LNCAP (cell line): ENCODE results near the gene DCUN1D2.

Source experiments
- TF ChIP-seq, protein P1 (sequence below): fragments of 450-650 bp; IDR thresholded peaks from 2 replicates; pipeline ENCODE4 v1.5.1; 2017; ENCODE audit warnings: mild to moderate bottlenecking

DCUN1D2 gene

GRCh38 chr13:113417836-113418721, 72.4 kb downstream of the DCUN1D2 start:
- TF ChIP-seq, protein P1, sequence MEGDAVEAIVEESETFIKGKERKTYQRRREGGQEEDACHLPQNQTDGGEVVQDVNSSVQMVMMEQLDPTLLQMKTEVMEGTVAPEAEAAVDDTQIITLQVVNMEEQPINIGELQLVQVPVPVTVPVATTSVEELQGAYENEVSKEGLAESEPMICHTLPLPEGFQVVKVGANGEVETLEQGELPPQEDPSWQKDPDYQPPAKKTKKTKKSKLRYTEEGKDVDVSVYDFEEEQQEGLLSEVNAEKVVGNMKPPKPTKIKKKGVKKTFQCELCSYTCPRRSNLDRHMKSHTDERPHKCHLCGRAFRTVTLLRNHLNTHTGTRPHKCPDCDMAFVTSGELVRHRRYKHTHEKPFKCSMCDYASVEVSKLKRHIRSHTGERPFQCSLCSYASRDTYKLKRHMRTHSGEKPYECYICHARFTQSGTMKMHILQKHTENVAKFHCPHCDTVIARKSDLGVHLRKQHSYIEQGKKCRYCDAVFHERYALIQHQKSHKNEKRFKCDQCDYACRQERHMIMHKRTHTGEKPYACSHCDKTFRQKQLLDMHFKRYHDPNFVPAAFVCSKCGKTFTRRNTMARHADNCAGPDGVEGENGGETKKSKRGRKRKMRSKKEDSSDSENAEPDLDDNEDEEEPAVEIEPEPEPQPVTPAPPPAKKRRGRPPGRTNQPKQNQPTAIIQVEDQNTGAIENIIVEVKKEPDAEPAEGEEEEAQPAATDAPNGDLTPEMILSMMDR = no peak

DNA sequence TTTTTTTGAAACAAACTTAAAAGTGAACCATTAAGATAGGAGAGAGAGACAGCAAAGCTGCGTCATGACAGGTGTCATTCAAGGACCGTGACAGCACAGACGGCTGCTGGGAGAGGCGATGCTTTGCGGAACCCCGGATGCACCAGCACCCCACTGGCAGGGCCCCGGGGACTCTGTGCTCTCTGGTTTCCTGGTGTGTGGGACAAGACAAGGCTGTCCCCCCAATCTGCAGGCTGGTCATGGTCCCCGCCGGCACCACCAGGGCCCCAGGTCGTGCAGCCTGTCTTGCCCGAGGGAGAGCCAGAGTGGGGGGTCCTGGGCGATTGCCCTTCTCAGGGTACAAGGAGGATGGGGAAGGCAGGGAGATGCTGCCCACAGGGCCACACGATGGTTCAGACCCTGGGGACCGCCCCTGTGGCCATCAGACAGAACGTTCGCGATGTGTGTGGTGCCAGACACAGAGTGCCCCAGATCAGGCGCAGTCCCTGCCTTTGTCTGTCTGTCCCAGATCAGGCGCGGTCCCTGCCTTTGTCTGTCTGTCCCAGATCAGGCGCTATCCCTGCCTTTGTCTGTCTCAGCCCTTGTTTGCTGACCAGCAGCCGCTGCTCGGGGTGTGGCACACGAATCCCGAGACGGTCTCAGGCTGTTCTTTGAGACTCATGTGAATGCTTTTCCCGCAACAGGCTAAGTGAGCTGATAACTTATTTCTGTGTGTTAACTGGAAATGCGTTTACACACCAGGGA, 73.3 kb downstream of the DCUN1D2 start:
- TF ChIP-seq, protein P1 = no peak

DNA sequence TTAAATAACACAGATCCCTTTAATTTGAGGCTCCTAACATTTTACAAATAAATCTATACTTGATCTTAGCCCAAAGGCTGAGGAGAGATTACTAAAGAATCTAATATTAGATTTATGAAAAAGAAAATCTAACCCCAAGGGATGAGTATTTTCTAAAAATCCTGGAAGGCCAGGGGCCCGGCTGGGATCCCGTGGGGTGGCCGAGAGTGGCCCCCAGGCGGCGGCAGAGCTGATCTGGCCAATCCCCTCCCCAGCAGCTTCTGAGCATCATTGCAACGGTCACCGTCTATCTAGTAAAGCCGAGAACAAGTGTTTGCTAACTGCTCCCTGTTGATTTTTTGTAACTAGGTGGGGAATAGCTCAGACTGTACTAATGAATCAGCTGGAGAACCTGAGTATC, 74.7 kb downstream of the DCUN1D2 start:
- TF ChIP-seq, protein P1 = no peak

DNA sequence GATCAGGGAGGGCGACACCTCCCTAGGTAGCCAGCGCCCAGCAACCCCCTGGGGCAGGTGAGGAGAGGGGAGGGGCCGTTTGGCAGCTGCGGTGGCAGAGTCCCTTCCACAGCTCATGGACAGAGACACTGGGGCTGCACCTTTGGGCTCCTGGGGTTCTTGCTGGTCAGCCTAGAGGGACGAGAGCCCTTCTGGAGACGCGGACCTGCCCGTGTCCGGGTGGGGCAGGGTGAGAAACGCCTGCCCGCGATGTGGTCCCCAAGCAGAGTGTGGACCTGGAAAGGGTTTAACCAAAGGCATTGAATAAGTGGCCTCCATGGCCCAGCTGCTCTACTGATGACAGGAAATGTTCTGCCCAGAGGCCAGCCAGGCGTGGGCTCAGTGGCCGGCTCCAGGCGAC, 75.5 kb downstream of the DCUN1D2 start:
- TF ChIP-seq, protein P1 = no peak

GRCh38 chr13:113414335-113414734, 76.2 kb downstream of the DCUN1D2 start:
- TF ChIP-seq, protein P1 = no peak

DNA sequence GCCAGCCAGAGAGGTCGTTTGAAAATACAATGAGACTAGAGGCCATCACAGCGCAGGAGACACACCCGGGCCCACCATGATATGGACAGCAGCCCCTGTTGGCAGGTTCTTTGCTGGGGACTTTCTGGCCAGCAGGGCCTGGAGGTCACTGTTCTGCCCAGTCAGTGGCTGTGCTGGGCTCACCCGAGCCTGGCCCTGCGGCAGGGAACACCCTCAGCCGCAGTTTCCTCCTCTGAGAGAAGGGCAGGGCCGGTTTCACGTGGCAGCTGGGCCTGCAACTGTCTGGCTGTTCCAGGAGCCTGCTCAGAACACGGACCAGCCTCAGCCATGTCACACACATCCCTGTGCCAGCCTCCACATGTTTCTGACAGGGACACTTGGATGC, 76.6 kb downstream of the DCUN1D2 start:
- TF ChIP-seq, protein P1 = no peak

DNA sequence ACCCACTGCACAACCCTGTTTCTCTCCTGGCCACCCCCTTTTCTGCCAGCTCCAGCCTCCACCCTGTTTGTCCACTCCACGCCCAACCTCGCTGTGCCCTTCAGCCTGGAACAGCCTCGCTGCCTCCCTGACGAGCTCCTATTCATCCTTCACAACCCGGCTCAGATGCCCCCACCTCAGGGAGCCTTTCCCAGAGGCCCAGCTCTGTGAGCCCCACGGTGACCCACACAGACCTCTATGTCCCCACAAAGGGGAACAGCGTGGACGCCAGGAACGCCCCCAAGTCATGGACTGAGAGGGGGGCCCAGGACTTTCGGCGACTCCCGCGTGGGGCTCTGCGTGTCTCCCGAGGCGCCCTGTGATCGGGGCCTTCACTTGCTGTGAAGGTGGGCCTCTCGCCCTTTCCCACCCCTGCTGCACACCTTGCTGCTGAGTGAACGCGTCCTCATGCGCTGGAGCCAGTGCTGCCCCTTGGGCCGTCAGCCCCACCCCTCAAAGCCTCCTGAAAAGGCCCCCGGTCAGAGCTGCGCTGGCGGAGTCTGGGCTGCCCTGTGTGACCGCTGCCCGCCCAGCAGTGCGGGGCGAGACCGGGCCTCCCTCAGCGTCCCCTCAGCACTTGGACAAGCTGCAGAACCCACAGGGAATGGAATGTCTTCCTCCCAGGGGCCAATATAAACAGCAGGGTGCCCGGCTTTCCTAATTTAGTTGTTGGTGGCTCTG, 77.2 kb downstream of the DCUN1D2 start:
- TF ChIP-seq, protein P1 = no peak
